NCI-H345 (cell line): Measurements from ENCODE around the gene C2CD3.
A peak's percentile ranks its signal among the peaks of the same experiment; 100 is the strongest.
"Not testable (repeated sequence)": the region's sequence is repeated elsewhere in the genome, so short reads cannot be mapped to it uniquely, and the experiment has no call there.

Experiments used
- DNase-seq: peaks from one replicate; lab custom pipeline; 2025; lab: John Stamatoyannopoulos, UW

C2CD3 gene

GRCh38 chr11:74069146-74070046 is 101.4 kb downstream of the C2CD3 start:
- DNase-seq = no peak

- DNase-seq = not testable (repeated sequence)
Observed at GRCh38 chr11:74066663-74067062, 104.1 kb downstream of the C2CD3 start.

- not testable (repeated sequence) for DNase-seq
Observed at GRCh38 chr11:74065534-74065933, 105.3 kb downstream of the C2CD3 start.

GRCh38 chr11:74063628-74064027 is 107.2 kb downstream of the C2CD3 start:
- DNase-seq = not testable (repeated sequence)

GRCh38 chr11:74061599-74061998 is 109.2 kb downstream of the C2CD3 start:
- not testable (repeated sequence) for DNase-seq

- DNase-seq = no peak
Observed at GRCh38 chr11:74057249-74058151, 113.3 kb downstream of the C2CD3 start.

- DNase-seq = peak; percentile 8
Observed at GRCh38 chr11:74055938-74056337, 114.9 kb downstream of the C2CD3 start.

GRCh38 chr11:74050465-74050864 is 120.3 kb downstream of the C2CD3 start:
- DNase-seq = no peak

GRCh38 chr11:74048993-74049392 is 121.8 kb downstream of the C2CD3 start:
- no peak for DNase-seq

- no peak for DNase-seq
Observed at GRCh38 chr11:74044538-74044937, 126.3 kb downstream of the C2CD3 start.

GRCh38 chr11:74043450-74043849 is 127.4 kb downstream of the C2CD3 start:
- DNase-seq = no peak

- DNase-seq = no peak
Observed at GRCh38 chr11:74037309-74037708, 133.5 kb downstream of the C2CD3 start.

- no peak for DNase-seq
Observed at GRCh38 chr11:74035264-74035663, 135.5 kb downstream of the C2CD3 start.

GRCh38 chr11:74033046-74033445 is 137.8 kb downstream of the C2CD3 start:
- DNase-seq = no peak

GRCh38 chr11:74030723-74031676 is 139.8 kb downstream of the C2CD3 start:
- no peak for DNase-seq

- no peak for DNase-seq
Observed at GRCh38 chr11:74025467-74026166, 145.2 kb downstream of the C2CD3 start.

- no peak for DNase-seq
Observed at GRCh38 chr11:74024261-74025029, 146.4 kb downstream of the C2CD3 start.

- DNase-seq = no peak
Observed at GRCh38 chr11:74023276-74023675, 147.5 kb downstream of the C2CD3 start.

GRCh38 chr11:74022546-74022945 is 148.3 kb downstream of the C2CD3 start:
- DNase-seq = no peak

GRCh38 chr11:74021998-74022397 is 148.8 kb downstream of the C2CD3 start:
- DNase-seq = no peak
